ENCODE data around the gene ESYT1. TPM values are rescaled to one million over a fixed set of nuclear protein-coding genes. Genes with fewer than 3 reads are reported as not detected.

The ESYT1 gene
- total RNA-seq, 2 donors from 2014 or later: 66.8 to 167 TPM

DNA sequence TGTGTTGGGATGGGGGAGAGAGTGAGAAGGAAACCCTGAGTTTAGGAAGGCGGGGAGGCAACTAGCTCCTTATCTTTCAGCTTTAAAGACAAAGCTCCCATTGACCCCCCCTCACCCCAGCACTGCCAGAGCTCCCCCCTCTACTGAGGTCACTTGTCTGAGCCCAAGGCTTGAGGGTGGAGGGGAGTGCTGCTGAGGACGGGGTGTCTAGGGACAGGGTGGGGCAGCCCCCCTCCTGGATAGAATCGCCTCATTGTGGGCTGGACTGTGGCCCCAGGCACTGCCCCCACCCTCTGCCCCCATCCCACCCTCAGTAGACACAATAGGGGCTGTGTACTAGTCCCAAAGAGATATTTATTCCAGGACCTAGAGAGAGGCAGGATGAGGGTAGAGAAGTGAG is 45.1 kb upstream of the ESYT1 start:
- 82% methylated on average over 3 of the region's 3 CpGs for WGBS
- intact Hi-C loops (cut with DNase I): no loop called here
- TF ChIP-seq, protein P1, sequence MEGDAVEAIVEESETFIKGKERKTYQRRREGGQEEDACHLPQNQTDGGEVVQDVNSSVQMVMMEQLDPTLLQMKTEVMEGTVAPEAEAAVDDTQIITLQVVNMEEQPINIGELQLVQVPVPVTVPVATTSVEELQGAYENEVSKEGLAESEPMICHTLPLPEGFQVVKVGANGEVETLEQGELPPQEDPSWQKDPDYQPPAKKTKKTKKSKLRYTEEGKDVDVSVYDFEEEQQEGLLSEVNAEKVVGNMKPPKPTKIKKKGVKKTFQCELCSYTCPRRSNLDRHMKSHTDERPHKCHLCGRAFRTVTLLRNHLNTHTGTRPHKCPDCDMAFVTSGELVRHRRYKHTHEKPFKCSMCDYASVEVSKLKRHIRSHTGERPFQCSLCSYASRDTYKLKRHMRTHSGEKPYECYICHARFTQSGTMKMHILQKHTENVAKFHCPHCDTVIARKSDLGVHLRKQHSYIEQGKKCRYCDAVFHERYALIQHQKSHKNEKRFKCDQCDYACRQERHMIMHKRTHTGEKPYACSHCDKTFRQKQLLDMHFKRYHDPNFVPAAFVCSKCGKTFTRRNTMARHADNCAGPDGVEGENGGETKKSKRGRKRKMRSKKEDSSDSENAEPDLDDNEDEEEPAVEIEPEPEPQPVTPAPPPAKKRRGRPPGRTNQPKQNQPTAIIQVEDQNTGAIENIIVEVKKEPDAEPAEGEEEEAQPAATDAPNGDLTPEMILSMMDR (IDR thresholded peaks at IDR 0.05): no peak
- TF ChIP-seq POLR2AphosphoS5 (IDR thresholded peaks at IDR 0.05) (no peak), POLR2A (IDR thresholded peaks at IDR 0.05) (no peak)
- no peaks in the 10 kb centered on the region for H3K27me3 ChIP-seq (replicated peaks; ENCODE audit: insufficient read depth)
- H3K4me3 ChIP-seq: no peak overlapping the region
- peak overlapping the region in 1 of 2 donors; percentile 94 for H3K27ac ChIP-seq
- H3K9me3 ChIP-seq: no peaks in the 10 kb centered on the region
- no peak for DNase-seq (ENCODE audit: low spot score)
- H3K36me3 ChIP-seq: no peaks in the 10 kb centered on the region
- no peaks in the 10 kb centered on the region for H3K4me1 ChIP-seq (replicated peaks)

DNA sequence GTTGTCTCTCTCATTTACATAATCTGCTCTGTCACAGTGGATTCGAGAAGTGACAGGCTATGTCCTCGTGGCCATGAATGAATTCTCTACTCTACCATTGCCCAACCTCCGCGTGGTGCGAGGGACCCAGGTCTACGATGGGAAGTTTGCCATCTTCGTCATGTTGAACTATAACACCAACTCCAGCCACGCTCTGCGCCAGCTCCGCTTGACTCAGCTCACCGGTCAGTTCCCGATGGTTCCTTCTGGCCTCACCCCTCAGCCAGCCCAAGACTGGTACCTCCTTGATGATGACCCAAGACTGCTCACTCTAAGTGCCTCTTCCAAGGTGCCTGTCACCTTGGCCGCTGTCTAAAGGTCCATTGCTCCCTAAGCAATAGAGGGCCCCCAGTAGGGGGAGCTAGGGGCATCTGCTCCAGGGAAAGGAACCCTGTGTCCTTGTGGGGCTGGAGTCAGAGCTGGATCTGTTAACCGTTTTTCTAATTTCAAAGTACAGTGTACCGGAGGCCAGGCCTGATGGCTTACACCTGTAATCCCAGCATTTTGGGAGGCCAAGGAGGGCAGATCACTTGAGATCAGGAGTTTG is 43.0 kb upstream of the ESYT1 start:
- no peaks in the 10 kb centered on the region for H3K36me3 ChIP-seq
- intact Hi-C loops (cut with DNase I): no loop called here
- H3K27ac ChIP-seq: peak overlapping the region in 1 of 2 donors; percentile 88
- H3K4me1 ChIP-seq (replicated peaks): no peaks in the 10 kb centered on the region
- TF ChIP-seq, protein P1 (IDR thresholded peaks at IDR 0.05): peak in 1 of 4 experiments; percentile 8
- TF ChIP-seq POLR2A (IDR thresholded peaks at IDR 0.05) (no peak), POLR2AphosphoS5 (IDR thresholded peaks at IDR 0.05) (no peak)
- no peak for DNase-seq (ENCODE audit: low spot score)
- 89% methylated on average over 15 of the region's 15 CpGs for WGBS
- H3K4me3 ChIP-seq: no peak overlapping the region
- no peaks in the 10 kb centered on the region for H3K27me3 ChIP-seq (replicated peaks; ENCODE audit: insufficient read depth)
- H3K9me3 ChIP-seq: no peaks in the 10 kb centered on the region

DNA sequence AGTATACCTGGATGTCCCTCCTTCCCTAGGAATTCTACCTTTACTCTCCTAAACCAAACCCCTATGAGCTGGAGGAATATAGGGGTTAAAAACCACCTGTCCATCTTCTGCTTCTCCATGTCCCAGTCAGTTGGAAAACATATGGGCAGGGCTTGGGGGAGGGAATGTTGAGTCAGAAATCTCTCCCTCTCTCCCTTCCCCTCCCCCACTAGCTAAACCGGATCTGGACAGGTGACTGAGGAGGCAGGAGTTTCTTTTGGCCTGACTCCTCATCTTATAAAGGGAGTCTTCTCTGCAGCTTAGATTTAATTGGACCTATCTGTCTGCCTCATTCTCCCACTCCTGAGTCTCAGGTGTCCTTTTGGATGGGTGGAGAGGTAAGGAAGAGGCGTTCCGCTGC is 42.0 kb upstream of the ESYT1 start:
- H3K9me3 ChIP-seq: no peaks in the 10 kb centered on the region
- no peaks in the 10 kb centered on the region for H3K27me3 ChIP-seq (replicated peaks; ENCODE audit: insufficient read depth)
- intact Hi-C loops (cut with DNase I): no loop called here
- 59% methylated on average over 3 of the region's 3 CpGs for WGBS
- H3K36me3 ChIP-seq: no peaks in the 10 kb centered on the region
- H3K4me1 ChIP-seq (replicated peaks): no peaks in the 10 kb centered on the region
- TF ChIP-seq POLR2AphosphoS5 (IDR thresholded peaks at IDR 0.05): peak; percentile 97
- TF ChIP-seq POLR2A (IDR thresholded peaks at IDR 0.05): no peak
- H3K27ac ChIP-seq: peak overlapping the region; percentile 79 to 88
- H3K4me3 ChIP-seq: no peak overlapping the region
- peak; percentile 88 for DNase-seq (ENCODE audit: low spot score)

DNA sequence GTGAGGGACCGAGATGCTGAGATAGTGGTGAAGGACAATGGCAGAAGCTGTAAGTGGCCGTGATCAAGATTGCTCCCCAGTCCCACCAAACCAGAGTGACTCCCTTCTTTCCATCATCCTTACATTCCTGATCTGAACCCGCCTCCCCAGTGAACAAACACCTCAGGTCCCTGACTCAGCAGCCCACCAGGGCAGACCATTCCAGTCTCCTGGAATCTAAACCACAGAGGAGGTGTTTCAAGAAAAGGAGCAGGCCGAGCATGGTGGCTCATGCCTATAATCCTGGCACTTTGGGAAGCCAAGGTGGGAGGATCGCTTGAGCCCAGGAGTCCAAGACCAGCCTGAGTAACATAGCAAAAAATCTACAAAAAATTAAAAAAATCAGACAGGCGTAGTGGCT is 41.5 kb upstream of the ESYT1 start:
- intact Hi-C loops (cut with DNase I): no loop called here
- TF ChIP-seq POLR2A (IDR thresholded peaks at IDR 0.05) (no peak), POLR2AphosphoS5 (IDR thresholded peaks at IDR 0.05) (no peak)
- TF ChIP-seq, protein P1 (IDR thresholded peaks at IDR 0.05): no peak
- H3K4me1 ChIP-seq (replicated peaks): no peaks in the 10 kb centered on the region
- H3K9me3 ChIP-seq: no peaks in the 10 kb centered on the region
- no peaks in the 10 kb centered on the region for H3K36me3 ChIP-seq
- H3K27ac ChIP-seq: peak overlapping the region; percentile 79 to 88
- no peaks in the 10 kb centered on the region for H3K27me3 ChIP-seq (replicated peaks; ENCODE audit: insufficient read depth)
- 94% methylated on average over 6 of the region's 6 CpGs for WGBS
- no peak overlapping the region for H3K4me3 ChIP-seq
- DNase-seq (ENCODE audit: low spot score): no peak

DNA sequence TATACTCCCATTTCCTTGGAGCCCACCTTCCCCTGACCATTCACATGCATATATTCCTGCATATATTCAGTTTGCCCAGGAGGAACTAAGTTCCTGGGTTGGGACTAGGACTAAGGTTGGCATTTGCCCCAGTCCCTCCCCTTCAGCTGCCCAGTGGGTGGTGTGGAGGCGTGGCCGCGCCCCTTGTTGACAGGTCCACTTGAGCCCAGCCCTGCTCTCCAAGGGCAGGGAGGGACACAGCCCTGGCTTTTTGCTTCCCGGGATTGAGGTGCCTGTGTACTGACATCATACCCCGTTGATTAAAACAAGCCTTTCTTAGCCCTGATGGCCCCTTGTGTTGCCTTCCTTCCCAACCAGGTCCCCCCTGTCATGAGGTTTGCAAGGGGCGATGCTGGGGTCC is 40.8 kb upstream of the ESYT1 start:
- no peaks in the 10 kb centered on the region for H3K4me1 ChIP-seq (replicated peaks)
- H3K36me3 ChIP-seq: no peaks in the 10 kb centered on the region
- TF ChIP-seq, protein P1 (IDR thresholded peaks at IDR 0.05): no peak
- TF ChIP-seq POLR2AphosphoS5 (IDR thresholded peaks at IDR 0.05): peak; percentile 57
- H3K27me3 ChIP-seq (replicated peaks; ENCODE audit: insufficient read depth): no peaks in the 10 kb centered on the region
- WGBS: 78% methylated on average over 6 of the region's 6 CpGs
- H3K27ac ChIP-seq: peak overlapping the region; percentile 79 to 88
- peak; percentile 78 for DNase-seq (ENCODE audit: low spot score)
- H3K9me3 ChIP-seq: no peaks in the 10 kb centered on the region
- H3K4me3 ChIP-seq: no peak overlapping the region
- intact Hi-C loops (cut with DNase I): no loop called here
